ENCODE data around the gene LYPD6. TPM values are rescaled to one million over a fixed set of nuclear protein-coding genes. Genes with fewer than 3 reads are reported as not detected.

Gene LYPD6
- total RNA-seq, 2 donors from 2014 or later = 0.63 to 1.2 TPM

GRCh38 chr2:149389506-149390167, 59.2 kb downstream of the LYPD6 start:
- Histone ChIP-seq H3K9me3 (no peaks in the 10 kb centered on the region), H3K27me3 (no peaks in the 10 kb centered on the region), H3K36me3 (no peaks in the 10 kb centered on the region), H3K27ac (no peak overlapping the region), H3K4me1 (no peaks in the 10 kb centered on the region), H3K4me3 (no peak overlapping the region)
- DNase-seq (ENCODE audit: low spot score) = no peak
- TF ChIP-seq, protein P1, sequence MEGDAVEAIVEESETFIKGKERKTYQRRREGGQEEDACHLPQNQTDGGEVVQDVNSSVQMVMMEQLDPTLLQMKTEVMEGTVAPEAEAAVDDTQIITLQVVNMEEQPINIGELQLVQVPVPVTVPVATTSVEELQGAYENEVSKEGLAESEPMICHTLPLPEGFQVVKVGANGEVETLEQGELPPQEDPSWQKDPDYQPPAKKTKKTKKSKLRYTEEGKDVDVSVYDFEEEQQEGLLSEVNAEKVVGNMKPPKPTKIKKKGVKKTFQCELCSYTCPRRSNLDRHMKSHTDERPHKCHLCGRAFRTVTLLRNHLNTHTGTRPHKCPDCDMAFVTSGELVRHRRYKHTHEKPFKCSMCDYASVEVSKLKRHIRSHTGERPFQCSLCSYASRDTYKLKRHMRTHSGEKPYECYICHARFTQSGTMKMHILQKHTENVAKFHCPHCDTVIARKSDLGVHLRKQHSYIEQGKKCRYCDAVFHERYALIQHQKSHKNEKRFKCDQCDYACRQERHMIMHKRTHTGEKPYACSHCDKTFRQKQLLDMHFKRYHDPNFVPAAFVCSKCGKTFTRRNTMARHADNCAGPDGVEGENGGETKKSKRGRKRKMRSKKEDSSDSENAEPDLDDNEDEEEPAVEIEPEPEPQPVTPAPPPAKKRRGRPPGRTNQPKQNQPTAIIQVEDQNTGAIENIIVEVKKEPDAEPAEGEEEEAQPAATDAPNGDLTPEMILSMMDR (IDR thresholded peaks at IDR 0.05) = no peak

DNA sequence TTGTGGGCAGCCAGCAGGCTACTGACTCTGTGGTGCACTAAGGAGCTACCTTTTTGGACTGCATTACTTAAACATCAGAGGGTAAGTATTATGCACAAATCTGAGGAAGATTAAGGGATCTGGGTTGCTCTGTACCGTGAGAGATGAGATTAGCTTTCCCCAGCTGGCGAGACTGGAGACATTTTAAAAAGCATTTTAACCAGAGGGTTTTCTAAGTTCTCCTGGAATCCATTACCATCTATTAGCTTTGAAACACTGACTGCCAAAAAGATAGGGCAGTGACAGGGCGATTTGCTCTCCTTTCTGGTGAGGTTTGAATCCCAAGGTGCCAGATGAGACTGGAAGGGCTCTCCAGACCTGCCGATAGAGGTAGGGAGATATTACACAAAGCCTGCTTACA, 63.2 kb downstream of the LYPD6 start:
- Histone ChIP-seq H3K4me3 (no peak overlapping the region), H3K27ac (no peak overlapping the region), H3K4me1 (no peaks in the 10 kb centered on the region), H3K27me3 (no peaks in the 10 kb centered on the region), H3K9me3 (no peaks in the 10 kb centered on the region), H3K36me3 (no peaks in the 10 kb centered on the region)
- no peak for DNase-seq (ENCODE audit: low spot score)
- TF ChIP-seq, protein P1 (IDR thresholded peaks at IDR 0.05) = no peak

DNA sequence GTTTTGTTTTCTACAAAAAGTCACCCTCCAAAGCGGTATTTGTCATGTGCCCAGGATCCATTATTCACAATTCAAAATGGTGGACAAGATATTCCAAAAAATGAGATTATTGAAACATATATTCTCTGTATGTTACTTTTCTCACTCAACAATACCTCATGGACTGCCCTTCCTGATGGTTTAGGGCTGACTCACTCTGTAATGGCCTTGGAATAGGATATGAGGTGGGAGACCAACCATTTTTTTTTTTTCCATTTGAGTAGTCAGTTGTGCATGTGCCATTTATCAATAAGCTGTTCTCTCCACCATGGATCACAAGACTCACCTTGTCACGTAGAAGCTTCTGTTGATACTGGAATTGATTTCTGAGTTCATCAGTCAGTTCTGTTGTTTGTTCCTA, 64.5 kb downstream of the LYPD6 start:
- Histone ChIP-seq H3K36me3 (no peaks in the 10 kb centered on the region), H3K27ac (no peak overlapping the region), H3K4me1 (no peaks in the 10 kb centered on the region), H3K4me3 (no peak overlapping the region), H3K27me3 (no peaks in the 10 kb centered on the region), H3K9me3 (no peaks in the 10 kb centered on the region)
- DNase-seq (ENCODE audit: low spot score) = no peak
- TF ChIP-seq, protein P1 (IDR thresholded peaks at IDR 0.05) = no peak

DNA sequence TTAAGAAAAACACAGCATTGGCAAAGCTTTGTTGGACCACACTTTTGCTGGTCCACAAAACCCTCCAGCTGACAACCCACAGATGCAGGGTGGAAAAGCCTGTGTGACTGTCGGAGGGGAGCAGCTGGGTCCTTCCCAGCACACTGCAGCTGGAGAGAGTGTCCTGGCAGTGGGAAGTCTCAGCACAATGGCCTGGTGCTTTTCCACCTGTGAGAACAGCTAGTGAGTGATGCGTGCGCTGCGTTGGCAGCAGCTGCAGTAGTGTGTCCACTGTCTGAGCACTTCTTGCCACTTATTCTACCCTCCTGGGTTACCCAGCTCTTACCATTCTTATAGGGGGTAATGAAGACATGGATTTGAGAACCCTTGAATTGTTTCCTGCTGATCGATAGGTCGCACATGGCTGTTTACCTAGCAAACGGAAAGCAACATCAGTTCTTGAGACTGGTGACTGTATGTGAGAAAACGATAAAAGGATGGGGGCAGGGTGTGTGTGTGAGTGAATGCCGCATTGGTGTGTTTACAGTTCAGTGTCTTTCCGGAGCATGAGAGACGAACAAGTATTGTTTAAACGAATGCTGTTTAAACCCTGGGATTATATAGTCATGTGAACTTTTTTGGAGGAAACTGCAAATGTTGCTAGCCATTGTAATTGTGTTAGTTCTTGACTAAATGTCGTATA, 69.7 kb downstream of the LYPD6 start:
- no peak overlapping the region for H3K4me3 ChIP-seq
- H3K9me3 ChIP-seq = no peaks in the 10 kb centered on the region
- no peaks in the 10 kb centered on the region for H3K4me1 ChIP-seq
- no peaks in the 10 kb centered on the region for H3K27me3 ChIP-seq
- TF ChIP-seq, protein P1 (IDR thresholded peaks at IDR 0.05) = no peak
- no peak for DNase-seq (ENCODE audit: low spot score)
- no peaks in the 10 kb centered on the region for H3K36me3 ChIP-seq
- H3K27ac ChIP-seq = no peak overlapping the region

DNA sequence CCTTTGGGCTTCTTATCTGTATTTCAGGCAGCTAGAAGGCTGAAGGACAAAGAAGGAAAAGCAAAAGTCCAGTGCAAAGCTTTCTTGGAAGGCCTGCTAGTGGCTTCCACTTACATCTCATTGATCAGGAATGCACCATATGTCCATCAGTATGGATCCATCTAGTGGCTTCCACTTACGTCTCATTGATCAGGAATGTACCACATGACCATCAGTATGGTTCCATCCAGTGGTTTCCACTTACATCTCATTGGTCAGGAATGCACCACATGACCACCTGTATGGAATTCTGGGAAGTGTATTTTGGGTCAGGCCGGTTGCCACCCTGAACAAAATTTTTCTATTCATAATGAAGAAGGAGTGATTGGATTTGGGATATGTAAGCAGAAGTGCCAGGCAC, 70.6 kb downstream of the LYPD6 start:
- Histone ChIP-seq H3K4me3 (no peak overlapping the region), H3K4me1 (no peaks in the 10 kb centered on the region), H3K27ac (no peak overlapping the region), H3K9me3 (no peaks in the 10 kb centered on the region), H3K36me3 (no peaks in the 10 kb centered on the region), H3K27me3 (no peaks in the 10 kb centered on the region)
- TF ChIP-seq, protein P1 (IDR thresholded peaks at IDR 0.05) = no peak
- DNase-seq (ENCODE audit: low spot score) = no peak

All from right atrium auricular region (tissue), 2 donors.